Measurements from ENCODE around the gene EMP1.

- TF ChIP-seq, protein P1, sequence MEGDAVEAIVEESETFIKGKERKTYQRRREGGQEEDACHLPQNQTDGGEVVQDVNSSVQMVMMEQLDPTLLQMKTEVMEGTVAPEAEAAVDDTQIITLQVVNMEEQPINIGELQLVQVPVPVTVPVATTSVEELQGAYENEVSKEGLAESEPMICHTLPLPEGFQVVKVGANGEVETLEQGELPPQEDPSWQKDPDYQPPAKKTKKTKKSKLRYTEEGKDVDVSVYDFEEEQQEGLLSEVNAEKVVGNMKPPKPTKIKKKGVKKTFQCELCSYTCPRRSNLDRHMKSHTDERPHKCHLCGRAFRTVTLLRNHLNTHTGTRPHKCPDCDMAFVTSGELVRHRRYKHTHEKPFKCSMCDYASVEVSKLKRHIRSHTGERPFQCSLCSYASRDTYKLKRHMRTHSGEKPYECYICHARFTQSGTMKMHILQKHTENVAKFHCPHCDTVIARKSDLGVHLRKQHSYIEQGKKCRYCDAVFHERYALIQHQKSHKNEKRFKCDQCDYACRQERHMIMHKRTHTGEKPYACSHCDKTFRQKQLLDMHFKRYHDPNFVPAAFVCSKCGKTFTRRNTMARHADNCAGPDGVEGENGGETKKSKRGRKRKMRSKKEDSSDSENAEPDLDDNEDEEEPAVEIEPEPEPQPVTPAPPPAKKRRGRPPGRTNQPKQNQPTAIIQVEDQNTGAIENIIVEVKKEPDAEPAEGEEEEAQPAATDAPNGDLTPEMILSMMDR (IDR thresholded peaks at IDR 0.05 in 8 of 11, conservative IDR thresholded peaks at IDR 0.05 in 3 of 11): no peak
- no peak for TF ChIP-seq POLR2A (IDR thresholded peaks at IDR 0.05)
Measured at GRCh38 chr12:13153180-13153579, 43.3 kb upstream of the EMP1 start.
